ENCODE measurements around the gene PTPRN2. TPM values are rescaled to one million over a fixed set of nuclear protein-coding genes. Genes with fewer than 3 reads are reported as not detected.

PTPRN2 gene
- polyA plus RNA-seq, 1 of the 3 experiments (the other 2 are of a cell fraction), result 4.0 TPM

DNA sequence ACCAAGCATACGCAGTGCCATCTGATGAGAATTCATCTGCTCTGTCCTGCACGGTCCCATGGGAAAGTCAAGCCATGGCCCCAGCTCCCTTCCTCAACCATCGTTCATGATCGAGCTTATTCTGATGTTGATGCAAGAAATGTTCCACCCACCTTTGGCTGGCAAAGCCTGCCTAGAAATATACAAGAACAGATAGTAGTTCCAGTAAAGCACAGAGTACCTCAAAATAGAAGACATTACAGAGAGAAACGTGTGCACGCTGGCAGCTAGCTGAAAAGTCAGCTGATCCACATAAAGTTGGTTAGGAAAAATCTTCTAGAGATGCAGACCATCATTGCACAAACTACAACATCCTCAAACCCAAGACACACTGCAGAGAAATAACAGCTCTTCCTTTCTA, 127.0 kb downstream of the PTPRN2 start:
- H3K4me3 ChIP-seq (ENCODE audit: low read depth in 2 of 2, low read length in 1 of 2), result no peak overlapping the region
- no peaks in the 10 kb centered on the region for H4K20me1 ChIP-seq (ENCODE audit: insufficient read depth)
- POLR2A ChIA-PET, result no interaction called here
- no peak overlapping the region for H3K9ac ChIP-seq
- H3K36me3 ChIP-seq (replicated peaks in 1 of 2; ENCODE audit: control insufficient read depth in 1 of 2, insufficient read depth in 2 of 2, low read length in 1 of 2), result no peaks in the 10 kb centered on the region
- H3K4me2 ChIP-seq, result no peak overlapping the region
- WGBS (ENCODE audit: low lambda C conversion rate), result 73% methylated on average over 6 of the region's 6 CpGs
- H3K9me2 ChIP-seq, result no peaks in the 10 kb centered on the region
- H3K79me2 ChIP-seq (ENCODE audit: insufficient read depth), result no peaks in the 10 kb centered on the region
- TF ChIP-seq RCOR1 (IDR thresholded peaks at IDR 0.05; ENCODE audit: low read length) (no peak), SIN3A (IDR thresholded peaks at IDR 0.05; ENCODE audit: borderline replicate concordance, low read depth, low read length) (no peak), NFIC (IDR thresholded peaks at IDR 0.05; ENCODE audit: borderline replicate concordance) (no peak), JUND (IDR thresholded peaks at IDR 0.05) (no peak), FOSL2 (IDR thresholded peaks at IDR 0.05; ENCODE audit: borderline replicate concordance, low read depth) (no peak), IRF3 (IDR thresholded peaks at IDR 0.05; ENCODE audit: low read depth, low read length) (no peak), MXI1 (IDR thresholded peaks at IDR 0.05; ENCODE audit: low read depth, low read length) (no peak), EP300 (IDR thresholded peaks at IDR 0.05; ENCODE audit: borderline replicate concordance in 1 of 2, low read depth in 1 of 2, low read length in 1 of 2) (no peak), RFX5 (IDR thresholded peaks at IDR 0.05; ENCODE audit: low read length) (no peak)
- H2AFZ ChIP-seq (ENCODE audit: low read depth), result no peak overlapping the region
- no peaks in the 10 kb centered on the region for H3K4me1 ChIP-seq (ENCODE audit: control insufficient read depth in 1 of 2, insufficient read depth in 2 of 2, low read depth in 1 of 2, low read length in 1 of 2)
- H3K9me3 ChIP-seq, result no peaks in the 10 kb centered on the region
- CTCF ChIA-PET, result no interaction called here
- no peak for DNase-seq
- H3F3A ChIP-seq (replicated peaks; ENCODE audit: insufficient read depth), result no peaks in the 10 kb centered on the region
- H3K27me3 ChIP-seq (ENCODE audit: insufficient read depth), result no peaks in the 10 kb centered on the region
- no peak overlapping the region for H3K27ac ChIP-seq (ENCODE audit: low read depth in 2 of 2, low read length in 1 of 2)

GRCh38 chr7:158458716-158459282, 128.8 kb downstream of the PTPRN2 start:
- WGBS (ENCODE audit: low lambda C conversion rate), result 45% methylated on average over 11 of the region's 13 CpGs
- no peaks in the 10 kb centered on the region for H3K9me3 ChIP-seq
- H3K4me2 ChIP-seq, result no peak overlapping the region

More at GRCh38 chr7:158458716-158459282, 128.8 kb downstream of the PTPRN2 start:
- CTCF ChIA-PET, result interaction anchor here (1.3 kb wide), 1 partner anchor 37 kb away, joined by 4 read pairs; no protein-coding TSS in a partner anchor
- Histone ChIP-seq H3K36me3 (replicated peaks in 1 of 2; ENCODE audit: control insufficient read depth in 1 of 2, insufficient read depth in 2 of 2, low read length in 1 of 2) (no peaks in the 10 kb centered on the region), H2AFZ (ENCODE audit: low read depth) (no peak overlapping the region), H3K9ac (no peak overlapping the region), H3K27ac (ENCODE audit: low read depth in 2 of 2, low read length in 1 of 2) (no peak overlapping the region), H3K79me2 (ENCODE audit: insufficient read depth) (no peaks in the 10 kb centered on the region), H3F3A (replicated peaks; ENCODE audit: insufficient read depth) (no peaks in the 10 kb centered on the region), H3K9me2 (no peaks in the 10 kb centered on the region), H3K4me3 (ENCODE audit: low read depth in 2 of 2, low read length in 1 of 2) (no peak overlapping the region), H4K20me1 (ENCODE audit: insufficient read depth) (no peaks in the 10 kb centered on the region), H3K27me3 (ENCODE audit: insufficient read depth) (no peaks in the 10 kb centered on the region), H3K4me1 (ENCODE audit: control insufficient read depth in 1 of 2, insufficient read depth in 2 of 2, low read depth in 1 of 2, low read length in 1 of 2) (no peaks in the 10 kb centered on the region)
- TF ChIP-seq MEF2A (IDR thresholded peaks at IDR 0.05; ENCODE audit: borderline replicate concordance, low read depth), result no peak
- no peak for TF ChIP-seq SIN3A (IDR thresholded peaks at IDR 0.05; ENCODE audit: borderline replicate concordance, low read depth, low read length)
- TF ChIP-seq, protein P1, sequence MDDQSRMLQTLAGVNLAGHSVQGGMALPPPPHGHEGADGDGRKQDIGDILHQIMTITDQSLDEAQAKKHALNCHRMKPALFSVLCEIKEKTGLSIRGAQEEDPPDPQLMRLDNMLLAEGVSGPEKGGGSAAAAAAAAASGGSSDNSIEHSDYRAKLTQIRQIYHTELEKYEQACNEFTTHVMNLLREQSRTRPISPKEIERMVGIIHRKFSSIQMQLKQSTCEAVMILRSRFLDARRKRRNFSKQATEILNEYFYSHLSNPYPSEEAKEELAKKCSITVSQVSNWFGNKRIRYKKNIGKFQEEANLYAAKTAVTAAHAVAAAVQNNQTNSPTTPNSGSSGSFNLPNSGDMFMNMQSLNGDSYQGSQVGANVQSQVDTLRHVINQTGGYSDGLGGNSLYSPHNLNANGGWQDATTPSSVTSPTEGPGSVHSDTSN (IDR thresholded peaks at IDR 0.05), result no peak
- no peak for TF ChIP-seq EP300 (IDR thresholded peaks at IDR 0.05; ENCODE audit: borderline replicate concordance in 1 of 2, low read depth in 1 of 2, low read length in 1 of 2)
- no peak for TF ChIP-seq RAD21 (IDR thresholded peaks at IDR 0.05; ENCODE audit: low read length)
- no peak for TF ChIP-seq TEAD4 (IDR thresholded peaks at IDR 0.05; ENCODE audit: borderline replicate concordance, insufficient read depth)
- no peak for TF ChIP-seq GABPA (IDR thresholded peaks at IDR 0.05; ENCODE audit: low read depth)
- no peak for TF ChIP-seq RFX5 (IDR thresholded peaks at IDR 0.05; ENCODE audit: low read length)
- TF ChIP-seq MXI1 (IDR thresholded peaks at IDR 0.05; ENCODE audit: low read depth, low read length), result no peak
- TF ChIP-seq, protein P2, sequence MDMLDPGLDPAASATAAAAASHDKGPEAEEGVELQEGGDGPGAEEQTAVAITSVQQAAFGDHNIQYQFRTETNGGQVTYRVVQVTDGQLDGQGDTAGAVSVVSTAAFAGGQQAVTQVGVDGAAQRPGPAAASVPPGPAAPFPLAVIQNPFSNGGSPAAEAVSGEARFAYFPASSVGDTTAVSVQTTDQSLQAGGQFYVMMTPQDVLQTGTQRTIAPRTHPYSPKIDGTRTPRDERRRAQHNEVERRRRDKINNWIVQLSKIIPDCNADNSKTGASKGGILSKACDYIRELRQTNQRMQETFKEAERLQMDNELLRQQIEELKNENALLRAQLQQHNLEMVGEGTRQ (IDR thresholded peaks at IDR 0.05; ENCODE audit: borderline replicate concordance, low read depth, low read length), result no peak
- no peak for TF ChIP-seq CHD2 (IDR thresholded peaks at IDR 0.05; ENCODE audit: low read length, partially characterized antibody)
- TF ChIP-seq FOXJ3 (CRISPR knock-in tag; IDR thresholded peaks at IDR 0.05), result no peak
- no peak for TF ChIP-seq POLR2AphosphoS5 (IDR thresholded peaks at IDR 0.05; ENCODE audit: low read depth, low read length)
- no peak for TF ChIP-seq GATA2 (CRISPR knock-in tag; IDR thresholded peaks at IDR 0.05)
- DNase-seq, result no peak
- POLR2A ChIA-PET, result no interaction called here
